DND-41 (cell line): ENCODE results near the gene TBC1D5.

Source experiments
- ATAC-seq: fragments of 200-7000 bp; cut with Tn5 transposase; 3 replicates; pipeline ENCODE4 v1.9.1; 2021; ENCODE audit warnings: low read depth; ENCODE audit not compliant: insufficient read depth
- DNase-seq: peaks from one replicate; pipeline ENCODE4 v3.0.0-alpha.2; 2020
- H2AFZ ChIP-seq: 2 replicates; pipeline ENCODE4 v1.6.0; 2012; ENCODE audit warnings: low read depth, low read length
- H3K27ac ChIP-seq: 2 replicates; pipeline ENCODE4 v1.5.1; 2012; ENCODE audit warnings: low read length, inconsistent platforms
- H3K27me3 ChIP-seq: fragments of 200-600 bp; sonication (generic); 2 replicates; pipeline ENCODE4 v1.6.0; 2012; ENCODE audit warnings: low read length, mild to moderate bottlenecking, inconsistent platforms; ENCODE audit not compliant: insufficient read depth, poor library complexity
- H3K36me3 ChIP-seq: 2 replicates; pipeline ENCODE4 v1.5.1; 2012; ENCODE audit warnings: low read length, inconsistent platforms; ENCODE audit not compliant: insufficient read depth
- H3K4me1 ChIP-seq: 2 replicates; pipeline ENCODE4 v1.5.1; 2012; ENCODE audit warnings: mild to moderate bottlenecking, low read length; ENCODE audit not compliant: insufficient read depth
- H3K4me2 ChIP-seq: 2 replicates; pipeline ENCODE4 v1.6.0; 2012; ENCODE audit warnings: mild to moderate bottlenecking, moderate library complexity, low read length, inconsistent platforms; ENCODE audit not compliant: insufficient read depth
- H3K4me3 ChIP-seq, 2 experiments: fragments of 200-600 bp in 1 of 2; shearing (Covaris generic) in 1 of 2; 2 replicates each; pipeline ENCODE4 v1.5.1; 2012 to 2016; ENCODE audit warnings: inconsistent platforms in 2 of 2, low read length in 2 of 2, mild to moderate bottlenecking in 2 of 2, low read depth in 1 of 2, moderate library complexity in 1 of 2
- H3K79me2 ChIP-seq: 2 replicates; pipeline ENCODE4 v1.6.0; 2012; ENCODE audit warnings: low read length, inconsistent platforms; ENCODE audit not compliant: insufficient read depth
- H3K9ac ChIP-seq: 2 replicates; pipeline ENCODE4 v1.6.0; 2012; ENCODE audit warnings: low read depth, mild to moderate bottlenecking, inconsistent platforms, low read length, moderate library complexity
- H3K9me3 ChIP-seq: 2 replicates; pipeline ENCODE4 v1.5.1; 2012; ENCODE audit warnings: low read length, moderate library complexity, mild to moderate bottlenecking, inconsistent platforms; ENCODE audit not compliant: insufficient read depth, severe bottlenecking
- H4K20me1 ChIP-seq: 2 replicates; pipeline ENCODE4 v1.6.0; 2012; ENCODE audit warnings: low read length; ENCODE audit not compliant: insufficient read depth
- CTCF ChIP-seq: IDR thresholded peaks from 2 replicates; pipeline ENCODE4 v1.5.1; 2012; ENCODE audit warnings: borderline replicate concordance, low read length, moderate library complexity, mild to moderate bottlenecking; ENCODE audit not compliant: poor library complexity, severe bottlenecking; ENCODE audit errors: extremely low read depth
- EZH2 ChIP-seq: IDR thresholded peaks from 3 replicates; pipeline ENCODE4 v1.6.1; 2012; ENCODE audit warnings: borderline replicate concordance, low read depth, mild to moderate bottlenecking, moderate library complexity, low read length, inconsistent platforms; ENCODE audit not compliant: severe bottlenecking

The TBC1D5 gene

GRCh38 chr3:17577796-17578520 lies 164.5 kb downstream of the TBC1D5 start:
- Histone ChIP-seq H3K27me3 (no peaks in the 10 kb centered on the region), H3K9me3 (no peaks in the 10 kb centered on the region), H3K4me1 (peaks cover 24% of the 10 kb centered on the region), H3K4me3 (no peak overlapping the region), H4K20me1 (no peaks in the 10 kb centered on the region; the same call in 1 of the 2 replicates), H3K79me2 (peaks cover 9% of the 10 kb centered on the region), H3K27ac (no peak overlapping the region), H3K9ac (no peak overlapping the region), H3K4me2 (no peak overlapping the region), H2AFZ (no peak overlapping the region), H3K36me3 (no peaks in the 10 kb centered on the region)
- TF ChIP-seq EZH2 (no peak), CTCF (no peak)
- ATAC-seq (no peak), DNase-seq (no peak)

GRCh38 chr3:17573396-17573795 lies 169.0 kb downstream of the TBC1D5 start:
- no peak overlapping the region for H3K9ac ChIP-seq
- H2AFZ ChIP-seq, result no peak overlapping the region
- no peak overlapping the region for H3K27ac ChIP-seq
- TF ChIP-seq CTCF, result no peak
- no peak for TF ChIP-seq EZH2
- no peaks in the 10 kb centered on the region for H3K36me3 ChIP-seq
- H3K4me1 ChIP-seq, result no peaks in the 10 kb centered on the region
- H3K4me3 ChIP-seq, result no peak overlapping the region
- no peaks in the 10 kb centered on the region for H3K9me3 ChIP-seq
- ATAC-seq, result no peak
- no peak overlapping the region for H3K4me2 ChIP-seq
- H3K79me2 ChIP-seq, result peaks cover 5% of the 10 kb centered on the region; the same call in 1 of the 2 replicates
- no peak for DNase-seq
- H4K20me1 ChIP-seq, result peaks cover 5% of the 10 kb centered on the region; the same call in 1 of the 2 replicates
- H3K27me3 ChIP-seq, result no peaks in the 10 kb centered on the region

DNA sequence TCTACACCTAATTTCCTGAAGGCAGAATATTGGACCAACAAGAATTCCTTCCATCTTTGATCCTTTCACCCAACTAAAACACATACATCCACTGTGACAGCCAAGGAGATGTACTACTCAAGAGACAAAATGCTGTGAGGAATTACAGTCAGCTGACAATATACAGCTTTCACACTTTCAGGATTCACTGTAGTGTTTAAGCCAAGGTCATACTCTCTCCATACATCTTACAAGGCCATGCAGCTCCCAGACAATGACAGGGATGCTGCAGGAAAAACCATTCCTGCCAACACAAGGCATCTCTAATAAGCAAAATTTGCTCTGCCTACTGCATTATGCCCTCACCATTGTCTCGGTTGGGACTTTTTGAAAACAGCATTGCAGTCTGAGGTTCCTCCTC lies 170.7 kb downstream of the TBC1D5 start:
- Histone ChIP-seq H2AFZ (no peak overlapping the region), H3K4me2 (no peak overlapping the region)

More for the DNA sequence above, 170.7 kb downstream of the TBC1D5 start:
- TF ChIP-seq EZH2 (no peak), CTCF (no peak)
- no peak for ATAC-seq
- Histone ChIP-seq H3K36me3 (no peaks in the 10 kb centered on the region), H3K27ac (no peak overlapping the region), H3K27me3 (no peaks in the 10 kb centered on the region), H4K20me1 (peaks cover 5% of the 10 kb centered on the region; the same call in 1 of the 2 replicates), H3K4me3 (no peak overlapping the region), H3K9ac (no peak overlapping the region), H3K79me2 (peaks cover 5% of the 10 kb centered on the region; the same call in 1 of the 2 replicates), H3K4me1 (no peaks in the 10 kb centered on the region), H3K9me3 (no peaks in the 10 kb centered on the region)
- no peak for DNase-seq
